IMR-90 (cell line): ENCODE data around the gene KCTD18. TPM values are rescaled to one million over a fixed set of nuclear protein-coding genes. Genes with fewer than 3 reads are reported as not detected.

Experiments
- ATAC-seq: fragments of 200-7000 bp; cut with Tn5 transposase; 2 replicates; pipeline ENCODE4 v1.9.1; 2020; ENCODE audit warnings: low read depth, mild to moderate bottlenecking, moderate library complexity
- BruUV-seq: library from RNA; stranded (reverse); fragments of 400-500 nt; replicated peaks from 2 replicates; lab custom pipeline; 2021; lab: Mats Ljungman, UMichigan
- CTCF ChIA-PET: fragments of 300-600 bp; formaldehyde crosslinking; extraction: SDS; loops from one replicate; lab custom pipeline; 2021; ENCODE audit warnings: antibody characterized with exemption; lab: Yijun Ruan, JAX
- POLR2A ChIA-PET: fragments of 300-600 bp; sonication (Branson Sonifier 250); formaldehyde crosslinking; loops from one replicate; lab custom pipeline; 2022; ENCODE audit warnings: antibody characterized with exemption; ENCODE audit not compliant: unreplicated experiment; lab: Charles Lee
- DNase-seq: peaks from one replicate; pipeline ENCODE4 v3.0.0; 2013
- H2AFZ ChIP-seq: replicated peaks from 2 replicates; pipeline ENCODE3; 2013; ENCODE audit warnings: low read length, mild to moderate bottlenecking; ENCODE audit not compliant: poor library complexity
- H2AK5ac ChIP-seq: 2 replicates; pipeline ENCODE4 v1.6.1; 2013; ENCODE audit warnings: low read depth, low read length, inconsistent platforms
- H2AK9ac ChIP-seq: replicated peaks from 2 replicates; pipeline ENCODE3; 2013; ENCODE audit warnings: mild to moderate bottlenecking, low read depth, low read length, moderate library complexity; ENCODE audit not compliant: poor library complexity
- H2BK120ac ChIP-seq: 2 replicates; pipeline ENCODE4 v1.6.1; 2013; ENCODE audit warnings: low read depth, low read length, inconsistent platforms
- H2BK15ac ChIP-seq: 3 replicates; pipeline ENCODE4 v1.6.1; 2013; ENCODE audit warnings: low read depth, low read length, inconsistent platforms
- H2BK20ac ChIP-seq: 2 replicates; pipeline ENCODE4 v1.6.1; 2013; ENCODE audit warnings: low read depth, mild to moderate bottlenecking, inconsistent platforms, low read length, moderate library complexity
- H2BK5ac ChIP-seq: 2 replicates; pipeline ENCODE4 v1.6.1; 2013; ENCODE audit warnings: mild to moderate bottlenecking, low read depth, low read length, inconsistent platforms; ENCODE audit not compliant: poor library complexity, severe bottlenecking
- H3K14ac ChIP-seq: replicated peaks from 2 replicates; pipeline ENCODE4 v1.6.1; 2013; ENCODE audit warnings: low read depth, low read length, inconsistent platforms
- H3K18ac ChIP-seq: 2 replicates; pipeline ENCODE4 v1.6.1; 2013; ENCODE audit warnings: low read depth, low read length, control low read depth
- H3K23ac ChIP-seq: 2 replicates; pipeline ENCODE4 v1.6.1; 2013; ENCODE audit warnings: low read depth, low read length, inconsistent platforms
- H3K27ac ChIP-seq: 2 replicates; pipeline ENCODE4 v1.5.1; 2013; ENCODE audit warnings: mild to moderate bottlenecking, control low read depth, low read length; ENCODE audit not compliant: insufficient read depth
- H3K27me3 ChIP-seq: 2 replicates; pipeline ENCODE4 v1.6.1; 2013; ENCODE audit warnings: low read length; ENCODE audit not compliant: control insufficient read depth, insufficient read depth
- H3K36me3 ChIP-seq: 2 replicates; pipeline ENCODE4 v1.6.1; 2013; ENCODE audit warnings: low read length, mixed read lengths; ENCODE audit not compliant: control insufficient read depth, insufficient read depth
- H3K4ac ChIP-seq: 2 replicates; pipeline ENCODE4 v1.6.1; 2013; ENCODE audit warnings: low read depth, low read length, inconsistent platforms
- H3K4me1 ChIP-seq: 2 replicates; pipeline ENCODE4 v1.6.1; 2013; ENCODE audit warnings: low read length, mixed read lengths; ENCODE audit not compliant: control insufficient read depth, insufficient read depth
- H3K4me2 ChIP-seq: 2 replicates; pipeline ENCODE4 v1.6.1; 2013; ENCODE audit warnings: low read depth, mild to moderate bottlenecking, control low read depth, low read length, moderate library complexity
- H3K4me3 ChIP-seq: 2 replicates; pipeline ENCODE4 v1.5.1; 2013; ENCODE audit warnings: low read depth, mild to moderate bottlenecking, control low read depth, low read length, moderate library complexity; ENCODE audit not compliant: insufficient read depth
- H3K56ac ChIP-seq: 2 replicates; pipeline ENCODE4 v1.6.1; 2013; ENCODE audit warnings: low read length, inconsistent platforms; ENCODE audit not compliant: insufficient read depth; ENCODE audit errors: extremely low read depth
- H3K79me1 ChIP-seq, 2 experiments: 2 replicates each; pipeline ENCODE4 v1.6.1; 2013; ENCODE audit warnings: low read length in 2 of 2, inconsistent platforms in 1 of 2, low read depth in 1 of 2
- H3K9ac ChIP-seq: 2 replicates; pipeline ENCODE4 v1.6.1; 2013; ENCODE audit warnings: low read depth, low read length, control low read depth
- H3K9me1 ChIP-seq: 2 replicates; pipeline ENCODE4 v1.6.1; 2013; ENCODE audit warnings: low read length, inconsistent platforms; ENCODE audit not compliant: insufficient read depth
- H3K9me3 ChIP-seq: 2 replicates; pipeline ENCODE4 v1.6.1; 2013; ENCODE audit warnings: low read length; ENCODE audit not compliant: control insufficient read depth, insufficient read depth
- H4K20me1 ChIP-seq: 2 replicates; pipeline ENCODE4 v1.6.1; 2013; ENCODE audit warnings: low read length, inconsistent platforms; ENCODE audit not compliant: insufficient read depth
- H4K5ac ChIP-seq: 2 replicates; pipeline ENCODE4 v1.6.1; 2013; ENCODE audit warnings: mild to moderate bottlenecking, low read depth, low read length, control low read depth
- H4K8ac ChIP-seq, 2 experiments: 2 replicates each; pipeline ENCODE4 v1.6.1; 2013; ENCODE audit warnings: low read depth in 2 of 2, low read length in 2 of 2, control low read depth in 1 of 2, inconsistent platforms in 1 of 2
- H4K91ac ChIP-seq: 2 replicates; pipeline ENCODE4 v1.6.1; 2013; ENCODE audit warnings: low read depth, low read length, inconsistent platforms; ENCODE audit not compliant: insufficient read depth
- CEBPB ChIP-seq: IDR thresholded peaks from 2 replicates; pipeline ENCODE4 v1.6.1; 2012; ENCODE audit warnings: low read depth, low read length, improper control_type of control experiment
- MXI1 ChIP-seq: IDR thresholded peaks from 2 replicates; pipeline ENCODE4 v1.6.1; 2012; ENCODE audit warnings: low read depth, mild to moderate bottlenecking, low read length, moderate library complexity, borderline replicate concordance
- POLR2A ChIP-seq: IDR thresholded peaks from 2 replicates; pipeline ENCODE4 v1.6.1; 2012; ENCODE audit warnings: mild to moderate bottlenecking, low read depth, low read length
- RCOR1 ChIP-seq: IDR thresholded peaks from 2 replicates; pipeline ENCODE4 v1.6.1; 2012; ENCODE audit warnings: mild to moderate bottlenecking, low read length, improper control_type of control experiment; ENCODE audit not compliant: insufficient replicate concordance
- SMC3 ChIP-seq: fragments of 150-350 bp; IDR thresholded peaks from 2 replicates; pipeline ENCODE4 v1.6.1; 2016; ENCODE audit warnings: low read depth, mild to moderate bottlenecking, antibody characterized with exemption, low read length, moderate library complexity
- WGBS, 2 experiments: methylation state at CpG; one replicate each; pipeline versions ENCODE4 v1.1.5 to v1.1.7; 2013; ENCODE audit warnings: missing lambda C conversion rate in 2 of 2; ENCODE audit not compliant: insufficient read length in 1 of 2; ENCODE audit errors: extremely low coverage in 2 of 2; 5-methylcytosine and 5-hydroxymethylcytosine counted together
- dilution Hi-C: fragments of 300-500 bp; cut with HindIII; formaldehyde crosslinking; loops from one replicate; pipeline ENCODE4 v1.14.3; 2018; ENCODE audit warnings: low sequenced_read_pairs; ENCODE audit not compliant: unreplicated experiment
- in situ Hi-C: fragments of 300-500 bp; cut with MboI; formaldehyde crosslinking; loops from 3 replicates; pipeline ENCODE4 v1.14.3; 2019; ENCODE audit warnings: low sequenced_read_pairs, inconsistent platforms, mixed read lengths
- intact Hi-C: fragments of 100-400 bp; cut with micrococcal nuclease; formaldehyde crosslinking; loops from 2 replicates; pipeline ENCODE4 v1.10.0; 2022
- polyA plus RNA-seq, 3 experiments: library from polyadenylated mRNA; depleted of rRNA; stranded (reverse); fragments of >200 nt; gene quantifications; 2 replicates each; pipeline ENCODE4 v1.2.3, GENCODE V29; 2012; ENCODE audit warnings: low replicate concordance in 1 of 3
- total RNA-seq: library from RNA; depleted of rRNA; stranded (reverse); fragments of >200 nt; gene quantifications from 2 replicates; pipeline ENCODE4 v1.2.3, GENCODE V29; 2012

The KCTD18 gene
- total and polyA plus RNA-seq, 2 of the 4 experiments (the other 2 are of a cell fraction) = 6.7 to 10.4 TPM

DNA sequence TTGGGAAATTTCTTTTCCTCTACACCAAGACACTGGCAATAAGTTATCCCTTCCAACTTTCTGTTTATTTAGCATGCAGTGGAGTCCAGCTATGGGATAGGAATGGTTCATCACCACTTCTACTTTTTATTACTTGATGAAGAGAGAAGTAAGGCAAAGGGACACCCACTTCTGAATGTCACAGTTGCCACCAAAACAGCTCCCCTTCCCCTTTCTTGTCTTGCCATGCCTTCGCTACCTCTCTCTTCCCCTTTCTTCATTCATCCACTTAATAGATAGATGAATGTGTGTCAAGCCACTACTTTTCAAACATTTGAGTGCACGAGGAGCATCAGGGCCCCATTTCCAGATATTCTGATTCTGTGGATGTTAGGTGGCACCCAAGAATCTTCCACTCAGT, 59.6 kb downstream of the KCTD18 start:
- H4K5ac ChIP-seq = no peak overlapping the region
- no peak overlapping the region for H3K4ac ChIP-seq
- no peak for DNase-seq
- peaks cover 21 to 70% of the 10 kb centered on the region in 2 experiments for H3K79me1 ChIP-seq
- H2BK15ac ChIP-seq = no peak overlapping the region
- dilution Hi-C loops = no loop called here
- no peak for TF ChIP-seq SMC3
- TF ChIP-seq CEBPB = no peak
- no peak for TF ChIP-seq MXI1
- TF ChIP-seq RCOR1 = no peak
- TF ChIP-seq POLR2A = no peak
- no peak overlapping the region for H3K27ac ChIP-seq
- H3K18ac ChIP-seq = no peak overlapping the region
- H3K27me3 ChIP-seq = no peaks in the 10 kb centered on the region
- BruUV-seq = no TSS peak
- H3K36me3 ChIP-seq = peaks cover 30% of the 10 kb centered on the region
- no peak overlapping the region for H2BK20ac ChIP-seq
- H3K56ac ChIP-seq = no peak overlapping the region
- no peak overlapping the region for H3K14ac ChIP-seq
- in situ Hi-C loops = no loop called here
- H3K9me3 ChIP-seq = no peaks in the 10 kb centered on the region
- peaks cover 5% of the 10 kb centered on the region for H4K20me1 ChIP-seq
- H4K91ac ChIP-seq = no peak overlapping the region
- H3K4me1 ChIP-seq = peaks cover 11% of the 10 kb centered on the region
- POLR2A ChIA-PET = no interaction called here
- intact Hi-C loops = no loop called here
- no peak overlapping the region for H2BK120ac ChIP-seq
- no peak overlapping the region for H4K8ac ChIP-seq
- H3K4me3 ChIP-seq = no peak overlapping the region
- no CpG with 5 or more reads among the region's 2 CpGs for WGBS, 2 experiments
- no peak for ATAC-seq
- no peak overlapping the region for H2AK9ac ChIP-seq
- no peak overlapping the region for H2AFZ ChIP-seq
- H3K4me2 ChIP-seq = no peak overlapping the region
- H2BK5ac ChIP-seq = no peak overlapping the region
- CTCF ChIA-PET = no interaction called here
- H3K23ac ChIP-seq = no peak overlapping the region
- H3K9me1 ChIP-seq = peaks cover 10% of the 10 kb centered on the region
- H2AK5ac ChIP-seq = no peak overlapping the region
- H3K9ac ChIP-seq = no peak overlapping the region
